ENCODE measurements around the gene HEXA.

HEXA gene

GRCh38 chr15:72342385-72342784 is 33.4 kb downstream of the HEXA start:
- no peak overlapping the region for H3K27ac ChIP-seq
- H3K4me3 ChIP-seq (ENCODE audit: low read depth, low read length): no peak overlapping the region
- TF ChIP-seq CTCF (IDR thresholded peaks at IDR 0.05; ENCODE audit: low read depth, low read length): peak; percentile 66
- H3K9me3 ChIP-seq (ENCODE audit: severe bottlenecking): no peaks in the 10 kb centered on the region
- no peaks in the 10 kb centered on the region for H3K27me3 ChIP-seq (ENCODE audit: insufficient read depth, low read depth, severe bottlenecking)
- DNase-seq: peak; percentile 77
- H3K36me3 ChIP-seq: peaks cover 23% of the 10 kb centered on the region

GRCh38 chr15:72341361-72341760 is 34.5 kb downstream of the HEXA start:
- Histone ChIP-seq H3K27ac (no peak overlapping the region), H3K9me3 (ENCODE audit: severe bottlenecking) (no peaks in the 10 kb centered on the region), H3K4me3 (ENCODE audit: low read depth, low read length) (no peak overlapping the region), H3K36me3 (peaks cover 16% of the 10 kb centered on the region), H3K27me3 (ENCODE audit: insufficient read depth, low read depth, severe bottlenecking) (no peaks in the 10 kb centered on the region)
- peak; percentile 81 for TF ChIP-seq CTCF (IDR thresholded peaks at IDR 0.05; ENCODE audit: low read depth, low read length)
- DNase-seq: peak; percentile 85

GRCh38 chr15:72340366-72340765 is 35.4 kb downstream of the HEXA start:
- peaks cover 6% of the 10 kb centered on the region for H3K36me3 ChIP-seq
- TF ChIP-seq CTCF (IDR thresholded peaks at IDR 0.05; ENCODE audit: low read depth, low read length): no peak
- DNase-seq: no peak
- no peaks in the 10 kb centered on the region for H3K9me3 ChIP-seq (ENCODE audit: severe bottlenecking)
- no peaks in the 10 kb centered on the region for H3K27me3 ChIP-seq (ENCODE audit: insufficient read depth, low read depth, severe bottlenecking)
- H3K4me3 ChIP-seq (ENCODE audit: low read depth, low read length): no peak overlapping the region
- H3K27ac ChIP-seq: no peak overlapping the region

GRCh38 chr15:72339777-72340177 is 36.0 kb downstream of the HEXA start:
- TF ChIP-seq CTCF (IDR thresholded peaks at IDR 0.05; ENCODE audit: low read depth, low read length): no peak
- H3K4me3 ChIP-seq (ENCODE audit: low read depth, low read length): no peak overlapping the region
- DNase-seq: no peak
- H3K36me3 ChIP-seq: peaks cover 3% of the 10 kb centered on the region; the same call in 1 of the 2 replicates
- no peak overlapping the region for H3K27ac ChIP-seq
- no peaks in the 10 kb centered on the region for H3K27me3 ChIP-seq (ENCODE audit: insufficient read depth, low read depth, severe bottlenecking)
- no peaks in the 10 kb centered on the region for H3K9me3 ChIP-seq (ENCODE audit: severe bottlenecking)

- Histone ChIP-seq H3K36me3 (no peaks in the 10 kb centered on the region; the same call in 1 of the 2 replicates), H3K27ac (no peak overlapping the region), H3K27me3 (ENCODE audit: insufficient read depth, low read depth, severe bottlenecking) (no peaks in the 10 kb centered on the region), H3K4me3 (ENCODE audit: low read depth, low read length) (no peak overlapping the region), H3K9me3 (ENCODE audit: severe bottlenecking) (no peaks in the 10 kb centered on the region)
- TF ChIP-seq CTCF (IDR thresholded peaks at IDR 0.05; ENCODE audit: low read depth, low read length): no peak
- no peak for DNase-seq
Measured at GRCh38 chr15:72338617-72339321, 37.0 kb downstream of the HEXA start.

GRCh38 chr15:72338148-72338547 is 37.7 kb downstream of the HEXA start:
- no peaks in the 10 kb centered on the region for H3K27me3 ChIP-seq (ENCODE audit: insufficient read depth, low read depth, severe bottlenecking)
- no peak for TF ChIP-seq CTCF (IDR thresholded peaks at IDR 0.05; ENCODE audit: low read depth, low read length)
- no peak overlapping the region for H3K4me3 ChIP-seq (ENCODE audit: low read depth, low read length)
- H3K36me3 ChIP-seq: no peaks in the 10 kb centered on the region; the same call in 1 of the 2 replicates
- H3K9me3 ChIP-seq (ENCODE audit: severe bottlenecking): no peaks in the 10 kb centered on the region
- DNase-seq: no peak
- H3K27ac ChIP-seq: no peak overlapping the region
